Activated CD4-positive, alpha-beta T cell treated with anti-CD3 and anti-CD28 coated beads, Interleukin-10, Interleukin-2, amounts not matched to agents 100 ng/mL and 50 ng/mL, durations not matched to agents 16 hours and 8 hours (primary cell): ENCODE measurements around the gene ZNF519.
"Not testable (repeated sequence)": the region's sequence is repeated elsewhere in the genome, so short reads cannot be mapped to it uniquely, and the experiment has no call there.

Source experiments
- DNase-seq: peaks from one replicate; pipeline ENCODE4 v3.0.0-alpha.2; 2020

The ZNF519 gene

GRCh38 chr18:14146771-14147170 lies 14.5 kb upstream of the ZNF519 start:
- not testable (repeated sequence) for DNase-seq

- DNase-seq = not testable (repeated sequence)
Measured at GRCh38 chr18:14145581-14146338, 13.5 kb upstream of the ZNF519 start.

DNA sequence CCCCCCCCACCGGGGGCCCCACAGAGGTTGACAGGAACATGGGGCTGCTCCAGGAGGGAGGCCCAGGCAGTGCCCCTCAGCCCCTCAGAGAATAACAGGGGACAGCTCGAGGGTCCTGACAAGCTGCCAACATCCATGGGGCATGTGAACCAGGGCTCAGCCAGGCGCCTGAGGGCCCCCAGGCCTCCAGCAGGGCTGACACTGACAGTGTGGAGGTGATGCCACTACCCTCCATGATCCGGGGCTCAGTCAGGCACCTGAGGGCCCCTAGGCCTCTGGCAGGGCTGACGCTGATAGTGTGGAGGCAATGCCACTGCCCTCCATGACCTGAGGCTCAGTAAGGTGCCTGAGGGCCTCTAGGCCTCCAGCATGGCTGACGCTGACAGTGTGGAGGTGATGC lies 12.8 kb upstream of the ZNF519 start:
- DNase-seq = not testable (repeated sequence)

- no peak for DNase-seq
Measured at GRCh38 chr18:14144628-14144895, 12.3 kb upstream of the ZNF519 start.

DNA sequence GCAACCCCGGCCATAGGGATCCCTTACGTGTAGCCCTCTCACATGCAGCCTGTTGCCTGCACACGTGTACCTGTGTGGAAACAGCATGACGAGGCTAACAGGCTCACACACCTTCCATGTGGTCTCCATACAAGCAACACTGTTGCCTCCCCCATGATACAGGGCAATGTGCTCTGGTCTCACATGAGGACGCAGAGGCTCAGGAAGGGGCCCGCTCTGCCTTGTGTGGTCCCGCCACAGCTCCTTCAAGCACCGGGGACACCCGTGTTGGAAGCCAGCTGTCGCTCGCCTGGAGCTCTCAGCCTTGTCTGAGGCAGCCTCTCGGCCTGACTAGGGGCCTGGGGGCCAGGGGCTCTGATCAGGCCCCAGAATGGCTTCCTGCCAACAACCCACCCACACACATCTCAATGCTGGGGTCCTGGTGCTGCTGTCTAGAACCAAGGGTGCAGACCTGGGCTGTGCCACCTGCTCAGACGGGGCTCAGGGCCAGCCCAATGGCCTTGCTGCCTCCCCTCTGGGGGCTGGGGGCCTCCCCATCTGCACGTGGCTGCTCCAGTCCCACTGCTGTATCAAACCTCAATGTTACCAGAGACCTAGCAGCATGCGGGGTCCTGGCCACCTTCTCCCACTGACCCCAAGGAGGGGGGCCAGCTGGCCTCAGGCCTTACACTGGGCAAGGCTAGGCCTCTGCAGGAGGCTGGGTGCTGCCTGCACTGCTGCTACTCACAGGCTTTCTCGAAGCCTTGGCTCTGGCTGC lies 11.8 kb upstream of the ZNF519 start:
- DNase-seq = not testable (repeated sequence)

GRCh38 chr18:14143396-14143795 lies 11.2 kb upstream of the ZNF519 start:
- DNase-seq = not testable (repeated sequence)

DNA sequence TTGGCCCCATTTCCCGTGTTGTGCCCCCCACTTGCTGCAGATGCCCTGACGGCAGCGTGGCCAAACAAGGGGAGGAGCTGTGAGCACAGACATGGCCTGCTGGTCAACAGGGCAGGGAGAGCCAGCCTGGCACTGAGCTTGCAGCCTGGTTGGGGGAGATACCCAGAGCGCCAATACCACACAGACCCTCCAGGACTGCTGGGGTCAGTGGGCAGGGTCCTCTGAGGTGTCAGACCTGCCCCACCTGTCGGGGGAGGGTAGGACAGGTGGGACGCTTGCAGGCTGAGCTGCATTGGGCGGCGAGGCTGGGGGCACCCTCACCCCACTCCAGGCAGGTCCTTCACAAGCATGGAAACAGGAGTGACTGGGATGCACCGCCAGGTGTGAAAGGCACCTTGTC lies 9.9 kb upstream of the ZNF519 start:
- not testable (repeated sequence) for DNase-seq

- peak; percentile 23 for DNase-seq
Measured at GRCh38 chr18:14139583-14139982, 7.3 kb upstream of the ZNF519 start.

DNA sequence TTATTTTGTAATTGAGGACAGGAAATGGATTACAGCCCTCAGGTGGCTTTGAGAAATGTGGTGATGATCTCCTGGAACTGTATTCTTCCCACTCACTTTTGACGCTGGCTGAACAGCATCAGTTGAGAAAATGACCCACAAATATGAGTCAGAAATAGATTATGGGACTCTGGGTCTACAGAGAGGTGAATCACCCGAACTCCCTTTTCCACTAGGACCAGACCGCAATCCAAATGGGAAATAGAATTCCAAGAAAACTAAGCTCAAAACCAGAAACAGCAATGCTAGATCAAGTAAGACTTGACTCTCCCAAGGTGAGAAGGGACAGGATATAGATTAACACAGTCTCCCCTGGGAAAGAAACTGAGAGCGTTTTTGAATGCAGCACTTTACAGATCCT lies 5.7 kb upstream of the ZNF519 start:
- DNase-seq = not testable (repeated sequence)

DNA sequence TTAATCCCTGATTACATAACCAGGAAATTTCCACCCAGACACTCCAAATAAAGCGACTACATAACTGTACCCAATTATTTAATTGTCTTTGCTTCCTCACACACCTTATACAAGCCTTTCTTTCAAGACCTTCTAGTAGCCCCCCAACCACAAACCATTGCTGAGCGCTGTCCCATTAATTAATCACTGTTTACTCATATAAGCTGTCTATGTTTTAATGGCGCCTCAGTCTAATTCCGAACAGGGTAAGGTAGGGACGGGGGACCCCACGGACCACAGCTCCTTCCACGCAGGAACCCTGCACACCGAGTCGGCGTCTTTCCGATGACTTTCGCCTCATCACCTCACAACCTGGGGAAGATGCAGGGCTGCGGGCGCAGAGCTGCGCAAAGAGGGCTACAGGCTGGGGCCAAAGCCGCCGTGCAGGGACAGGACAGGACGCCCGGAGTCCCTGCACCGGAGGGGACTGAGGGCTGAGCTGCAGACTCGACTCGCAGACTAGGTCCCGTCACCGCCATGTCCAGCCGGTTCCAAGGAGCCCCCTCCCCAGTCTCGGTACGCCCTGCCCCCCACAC lies 452 bp downstream of the ZNF519 start:
- not testable (repeated sequence) for DNase-seq

DNA sequence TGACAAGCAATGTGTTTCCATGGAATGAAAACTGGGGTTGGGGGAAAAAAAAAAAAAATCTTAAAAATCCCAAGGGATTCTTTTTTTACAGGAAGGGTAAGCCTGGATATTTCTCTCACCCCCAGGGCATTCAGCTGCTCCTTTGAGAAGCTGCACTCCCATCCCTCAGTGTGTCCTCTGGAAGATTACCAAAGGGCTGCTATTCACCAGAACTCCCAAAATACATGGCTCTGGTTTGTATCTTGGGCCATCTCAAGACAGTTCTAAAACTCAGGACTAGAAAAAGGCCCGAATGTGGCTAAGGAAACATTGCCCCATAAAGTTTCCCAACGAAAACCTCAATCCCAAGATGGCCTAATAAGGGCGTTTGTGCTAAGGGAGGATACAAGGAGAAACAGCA lies 1.4 kb downstream of the ZNF519 start:
- not testable (repeated sequence) for DNase-seq

- DNase-seq = no peak
Measured at GRCh38 chr18:14124689-14125088, 7.5 kb downstream of the ZNF519 start.

GRCh38 chr18:14122097-14122496 lies 10.1 kb downstream of the ZNF519 start:
- no peak for DNase-seq

GRCh38 chr18:14120926-14121325 lies 11.3 kb downstream of the ZNF519 start:
- DNase-seq = no peak

GRCh38 chr18:14117606-14118005 lies 14.6 kb downstream of the ZNF519 start:
- no peak for DNase-seq

- DNase-seq = no peak
Measured at GRCh38 chr18:14106906-14107305, 25.3 kb downstream of the ZNF519 start.

DNA sequence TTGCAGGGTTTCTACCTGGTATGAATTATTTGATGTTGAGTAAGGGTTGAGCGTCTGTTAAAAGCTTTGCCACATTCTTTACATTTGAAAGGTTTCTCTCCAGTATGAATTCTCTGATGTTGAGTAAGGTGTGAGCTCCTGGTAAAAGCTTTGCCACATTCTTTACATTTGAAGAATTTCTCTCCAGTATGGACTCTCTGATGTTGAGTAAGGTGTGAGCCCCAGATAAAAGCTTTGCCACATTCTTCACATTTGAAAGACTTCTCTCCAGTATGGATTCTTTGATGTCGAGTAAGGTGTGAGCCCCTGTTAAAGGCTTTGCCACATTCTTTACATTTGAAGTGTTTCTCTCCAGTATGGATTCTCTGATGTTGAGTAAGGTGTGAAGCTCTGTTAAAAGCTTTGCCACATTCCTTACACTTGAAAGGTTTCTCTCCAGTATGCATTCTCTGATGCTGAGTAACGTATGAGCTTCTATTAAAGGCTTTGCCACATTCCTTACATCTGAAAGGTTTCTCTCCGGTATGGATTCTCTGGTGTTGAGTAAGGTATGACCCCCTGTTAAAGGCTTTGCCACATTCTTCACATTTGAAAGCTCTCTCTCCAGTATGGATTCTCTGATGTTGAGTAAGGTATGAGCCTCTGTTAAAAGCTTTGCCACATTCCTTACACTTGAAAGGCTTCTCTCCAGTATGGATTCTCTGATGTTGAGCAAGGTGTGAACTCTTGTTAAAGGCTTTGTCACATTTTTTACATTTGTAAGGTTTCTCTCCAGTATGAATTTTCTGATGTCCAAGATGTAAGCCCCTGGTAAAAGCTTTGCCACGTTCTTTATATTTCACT lies 27.1 kb downstream of the ZNF519 start:
- no peak for DNase-seq

GRCh38 chr18:14104201-14104600 lies 28.0 kb downstream of the ZNF519 start:
- no peak for DNase-seq

- DNase-seq = peak; percentile 2
Measured at GRCh38 chr18:14100503-14101286, 31.5 kb downstream of the ZNF519 start.

GRCh38 chr18:14098428-14098827 lies 33.8 kb downstream of the ZNF519 start:
- DNase-seq = no peak

DNA sequence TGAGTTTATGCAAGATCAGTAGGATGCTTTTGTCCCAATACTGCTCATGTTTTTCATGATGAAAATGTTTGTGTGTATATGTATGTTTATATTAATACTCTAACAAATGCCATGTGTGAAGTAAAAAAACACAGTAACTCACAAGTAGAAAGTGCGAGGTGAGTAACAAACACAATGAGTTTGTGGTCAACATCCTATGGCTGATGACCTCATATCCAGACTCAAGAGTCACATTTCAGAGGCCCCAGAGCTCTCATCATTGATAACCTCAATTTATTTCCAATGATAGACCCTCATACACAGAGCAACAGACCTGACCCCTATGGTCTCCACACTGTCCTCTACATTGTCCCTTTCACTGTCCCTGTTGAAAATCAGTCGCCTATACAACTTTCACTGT lies 34.5 kb downstream of the ZNF519 start:
- peak; percentile 12 for DNase-seq

GRCh38 chr18:14093307-14093915 lies 38.8 kb downstream of the ZNF519 start:
- no peak for DNase-seq
